Stomach smooth muscle (tissue), 2 donors: ENCODE results near the gene ATG14.
A peak's percentile ranks its signal among the peaks of the same experiment; 100 is the strongest.

Experiments
- H3K27ac ChIP-seq: one replicate; pipeline ENCODE4 v1.7.0; 2013; ENCODE audit warnings: mild to moderate bottlenecking, low read length, inconsistent platforms
- H3K27me3 ChIP-seq, 2 donors: one replicate each; pipeline ENCODE4 v1.7.0; 2013; ENCODE audit warnings: low read length in 2 of 2; ENCODE audit not compliant: insufficient read depth in 2 of 2, control insufficient read depth in 1 of 2
- H3K36me3 ChIP-seq, 2 donors: one replicate each; pipeline ENCODE4 v1.7.0; 2013; ENCODE audit warnings: low read length in 2 of 2; ENCODE audit not compliant: control insufficient read depth in 2 of 2, insufficient read depth in 2 of 2
- H3K4me1 ChIP-seq: one replicate; pipeline ENCODE4 v1.7.0; 2013; ENCODE audit warnings: low read length; ENCODE audit not compliant: control insufficient read depth, insufficient read depth
- H3K4me3 ChIP-seq, 2 donors: one replicate each; pipeline ENCODE4 v1.7.0; 2013; ENCODE audit warnings: low read length in 2 of 2
- H3K9ac ChIP-seq, 2 donors: one replicate each; pipeline ENCODE4 v1.7.0; 2013; ENCODE audit warnings: low read length in 2 of 2, mild to moderate bottlenecking in 1 of 2
- H3K9me3 ChIP-seq, 2 donors: one replicate each; pipeline ENCODE4 v1.7.0; 2013; ENCODE audit warnings: low read length in 2 of 2; ENCODE audit not compliant: control insufficient read depth in 2 of 2
- donor health status: healthy.
- donor health status: Pancreatic carcinoma.

The ATG14 gene

DNA sequence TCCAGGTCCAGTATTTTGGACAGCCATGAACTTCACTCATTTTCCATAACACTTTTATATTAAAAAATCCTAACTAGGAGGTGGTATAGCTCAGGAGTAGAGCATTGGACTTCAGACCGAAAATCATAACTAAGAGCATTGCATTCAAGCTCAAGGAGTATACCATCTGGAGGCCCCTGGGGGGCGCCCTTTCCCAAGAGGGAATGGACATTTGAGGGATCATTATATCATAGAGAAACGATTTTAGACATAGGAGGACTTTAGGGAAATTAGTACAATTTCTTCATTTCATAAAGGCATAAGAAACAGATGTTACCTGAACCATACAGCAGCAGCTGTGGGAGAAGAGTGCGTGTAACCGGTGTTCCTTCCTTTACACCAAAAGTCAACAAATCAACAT lies 5.2 kb upstream of the ATG14 start:
- Histone ChIP-seq H3K27me3 (no peaks in the 10 kb centered on the region), H3K36me3 (no peaks in the 10 kb centered on the region), H3K4me3 (no peak overlapping the region), H3K27ac (no peak overlapping the region), H3K4me1 (no peaks in the 10 kb centered on the region), H3K9ac (no peak overlapping the region), H3K9me3 (no peaks in the 10 kb centered on the region)

DNA sequence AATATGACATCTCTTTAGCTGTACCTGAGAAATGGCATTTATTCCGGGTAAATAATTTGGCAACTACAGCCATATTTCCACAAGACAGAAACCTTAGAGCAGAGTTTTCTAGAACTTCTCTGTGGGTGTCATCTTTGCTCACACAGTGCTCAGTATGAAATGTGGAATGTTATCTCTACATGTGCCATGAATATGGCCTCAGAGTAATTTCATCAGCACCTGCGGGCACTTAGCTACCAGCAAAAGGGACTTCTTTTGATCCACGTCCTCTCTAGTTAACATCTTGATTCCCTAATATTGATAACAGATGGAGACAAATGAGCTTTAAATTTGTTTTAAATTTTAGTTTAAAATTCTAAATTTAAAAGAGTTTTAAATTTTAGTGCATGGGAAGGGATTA lies 2.9 kb upstream of the ATG14 start:
- no peaks in the 10 kb centered on the region for H3K36me3 ChIP-seq

GRCh38 chr14:55412676-55413075 lies 1.0 kb upstream of the ATG14 start:
- H3K27me3 ChIP-seq: no peaks in the 10 kb centered on the region
- H3K27ac ChIP-seq: no peak overlapping the region
- H3K9me3 ChIP-seq: no peaks in the 10 kb centered on the region
- peaks cover 6% of the 10 kb centered on the region for H3K4me1 ChIP-seq
- no peaks in the 10 kb centered on the region for H3K36me3 ChIP-seq
- no peak overlapping the region for H3K4me3 ChIP-seq
- H3K9ac ChIP-seq: no peak overlapping the region

More for the DNA sequence above, 2.9 kb upstream of the ATG14 start:
- H3K4me3 ChIP-seq: no peak overlapping the region
- no peaks in the 10 kb centered on the region for H3K27me3 ChIP-seq
- peaks cover 6% of the 10 kb centered on the region for H3K4me1 ChIP-seq
- H3K27ac ChIP-seq: no peak overlapping the region
- H3K9ac ChIP-seq: no peak overlapping the region
- no peaks in the 10 kb centered on the region for H3K9me3 ChIP-seq

GRCh38 chr14:55410876-55411275 lies 754 bp downstream of the ATG14 start:
- Histone ChIP-seq H3K9ac (peak overlapping the region; percentile 88 to 92), H3K27me3 (no peaks in the 10 kb centered on the region), H3K27ac (peak overlapping the region; percentile 73), H3K4me1 (peaks cover 6% of the 10 kb centered on the region), H3K36me3 (no peaks in the 10 kb centered on the region), H3K4me3 (peak overlapping the region; percentile 91 to 99), H3K9me3 (no peaks in the 10 kb centered on the region)

GRCh38 chr14:55404173-55404854 lies 7.3 kb downstream of the ATG14 start:
- H3K27ac ChIP-seq: no peak overlapping the region
- no peaks in the 10 kb centered on the region for H3K27me3 ChIP-seq
- H3K9ac ChIP-seq: no peak overlapping the region
- H3K4me3 ChIP-seq: no peak overlapping the region
- no peaks in the 10 kb centered on the region for H3K9me3 ChIP-seq
- H3K4me1 ChIP-seq: no peaks in the 10 kb centered on the region
- H3K36me3 ChIP-seq: no peaks in the 10 kb centered on the region

DNA sequence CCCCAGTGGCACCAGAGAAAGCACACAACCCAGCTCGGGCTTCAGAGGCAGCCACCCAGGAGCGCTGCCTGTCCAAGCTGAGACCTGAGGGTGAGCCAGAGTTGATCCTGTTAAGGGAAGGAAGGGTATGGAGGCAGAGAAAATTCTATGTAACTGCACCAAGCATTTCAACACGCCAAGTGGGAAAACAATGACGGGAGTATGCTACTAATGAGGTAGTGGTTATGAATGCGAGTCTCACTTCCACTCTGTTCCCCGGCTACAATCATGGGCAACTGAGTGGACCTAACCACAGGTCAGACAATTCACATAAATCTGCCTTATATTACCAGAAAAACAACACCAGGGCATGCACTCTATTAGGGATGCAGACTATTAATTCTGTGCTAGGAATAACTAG lies 9.9 kb downstream of the ATG14 start:
- H3K4me1 ChIP-seq: no peaks in the 10 kb centered on the region

DNA sequence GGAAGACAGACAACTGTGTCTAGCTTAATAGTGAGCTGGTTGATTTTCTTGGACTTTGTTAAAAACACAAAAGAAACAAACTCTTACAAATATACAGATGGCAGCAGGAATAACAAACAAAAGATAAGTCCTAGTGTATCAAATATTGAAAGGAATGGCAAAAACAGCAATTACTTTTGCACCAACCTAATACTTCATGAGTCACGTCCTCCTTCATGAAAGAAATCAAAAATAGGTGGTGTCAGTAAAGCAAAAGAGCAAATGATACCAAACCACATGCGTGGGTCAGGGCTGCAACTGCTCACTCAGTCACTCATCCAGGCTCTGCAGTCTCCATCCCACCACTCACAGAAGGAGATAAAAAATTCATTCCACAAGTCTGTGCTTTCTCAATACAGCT lies 11.8 kb downstream of the ATG14 start:
- H3K36me3 ChIP-seq: peaks cover 3 to 10% of the 10 kb centered on the region in 2 donors
- H3K4me3 ChIP-seq: no peak overlapping the region
- H3K27me3 ChIP-seq: no peaks in the 10 kb centered on the region
- no peak overlapping the region for H3K27ac ChIP-seq
- no peak overlapping the region for H3K9ac ChIP-seq
- no peaks in the 10 kb centered on the region for H3K4me1 ChIP-seq
- H3K9me3 ChIP-seq: no peaks in the 10 kb centered on the region

More for the DNA sequence above, 9.9 kb downstream of the ATG14 start:
- no peak overlapping the region for H3K9ac ChIP-seq
- H3K36me3 ChIP-seq: peaks cover 0 to 6% of the 10 kb centered on the region in 2 donors
- no peaks in the 10 kb centered on the region for H3K9me3 ChIP-seq
- H3K4me3 ChIP-seq: no peak overlapping the region
- H3K27me3 ChIP-seq: no peaks in the 10 kb centered on the region
- no peak overlapping the region for H3K27ac ChIP-seq

GRCh38 chr14:55399183-55399582 lies 12.4 kb downstream of the ATG14 start:
- Histone ChIP-seq H3K27ac (no peak overlapping the region), H3K4me3 (no peak overlapping the region), H3K36me3 (peaks cover 4 to 16% of the 10 kb centered on the region in 2 donors), H3K9me3 (no peaks in the 10 kb centered on the region), H3K27me3 (no peaks in the 10 kb centered on the region), H3K9ac (no peak overlapping the region), H3K4me1 (no peaks in the 10 kb centered on the region)

- H3K27ac ChIP-seq: no peak overlapping the region
- peaks cover 4 to 16% of the 10 kb centered on the region in 2 donors for H3K36me3 ChIP-seq
- no peak overlapping the region for H3K9ac ChIP-seq
- H3K27me3 ChIP-seq: no peaks in the 10 kb centered on the region
- H3K4me1 ChIP-seq: no peaks in the 10 kb centered on the region
- no peak overlapping the region for H3K4me3 ChIP-seq
- H3K9me3 ChIP-seq: no peaks in the 10 kb centered on the region
Observed at GRCh38 chr14:55398679-55399078, 13.0 kb downstream of the ATG14 start.

DNA sequence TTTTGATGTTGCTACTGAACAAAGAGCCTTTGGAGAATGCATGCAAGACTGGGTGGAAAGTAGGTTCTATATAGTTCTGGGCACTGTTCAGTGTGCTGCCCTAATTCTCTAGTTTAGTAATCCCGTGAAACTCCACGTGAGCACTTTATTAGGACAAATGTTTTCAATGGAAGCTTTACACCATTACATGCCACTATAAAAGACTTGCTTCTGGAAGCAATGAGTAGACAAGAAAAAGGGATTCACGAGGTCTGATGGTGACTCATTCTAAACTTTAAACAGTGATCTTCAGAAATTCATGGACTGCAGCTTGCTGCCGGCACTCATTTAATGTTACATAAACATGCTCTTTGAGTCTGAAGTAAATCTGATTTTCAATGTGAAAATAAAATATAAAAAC lies 22.3 kb downstream of the ATG14 start:
- Histone ChIP-seq H3K27ac (no peak overlapping the region), H3K36me3 (peaks cover 13 to 23% of the 10 kb centered on the region in 2 donors), H3K4me3 (no peak overlapping the region), H3K9me3 (no peaks in the 10 kb centered on the region), H3K4me1 (no peaks in the 10 kb centered on the region), H3K9ac (no peak overlapping the region), H3K27me3 (no peaks in the 10 kb centered on the region)

DNA sequence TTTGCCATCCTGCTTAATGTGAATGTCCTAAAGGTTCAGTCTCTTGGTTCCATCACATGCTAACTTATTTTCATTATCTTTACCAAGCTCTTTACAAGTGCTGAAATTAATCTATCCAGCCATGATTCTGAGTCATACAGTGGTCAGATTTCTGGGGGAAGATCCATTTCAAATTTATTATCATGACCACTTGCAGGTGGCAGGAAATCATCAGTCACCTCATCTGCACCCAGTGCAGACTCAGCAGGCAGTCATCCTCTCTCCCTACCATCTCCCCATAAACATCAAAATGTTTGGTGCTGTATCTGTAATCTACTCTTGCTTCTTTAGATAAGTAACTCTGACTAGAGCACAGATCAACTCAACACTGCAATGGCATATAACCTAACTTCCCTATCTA lies 23.5 kb downstream of the ATG14 start:
- Histone ChIP-seq H3K27ac (no peak overlapping the region), H3K9ac (no peak overlapping the region), H3K27me3 (no peaks in the 10 kb centered on the region), H3K36me3 (peaks cover 13 to 26% of the 10 kb centered on the region in 2 donors), H3K4me3 (no peak overlapping the region), H3K9me3 (no peaks in the 10 kb centered on the region), H3K4me1 (no peaks in the 10 kb centered on the region)
